SK-N-MC (cell line): ENCODE measurements around the gene ENPP3.

Experiments
- EZH2 ChIP-seq: fragments of 200-600 bp; sonication (generic); IDR thresholded peaks from one replicate; pipeline ENCODE4 v1.6.1; 2017; ENCODE audit warnings: antibody characterized with exemption
- POLR2AphosphoS5 ChIP-seq: IDR thresholded peaks from 2 replicates; pipeline ENCODE4 v1.6.1; 2012; ENCODE audit warnings: mild to moderate bottlenecking, low read depth, low read length, borderline replicate concordance

DNA sequence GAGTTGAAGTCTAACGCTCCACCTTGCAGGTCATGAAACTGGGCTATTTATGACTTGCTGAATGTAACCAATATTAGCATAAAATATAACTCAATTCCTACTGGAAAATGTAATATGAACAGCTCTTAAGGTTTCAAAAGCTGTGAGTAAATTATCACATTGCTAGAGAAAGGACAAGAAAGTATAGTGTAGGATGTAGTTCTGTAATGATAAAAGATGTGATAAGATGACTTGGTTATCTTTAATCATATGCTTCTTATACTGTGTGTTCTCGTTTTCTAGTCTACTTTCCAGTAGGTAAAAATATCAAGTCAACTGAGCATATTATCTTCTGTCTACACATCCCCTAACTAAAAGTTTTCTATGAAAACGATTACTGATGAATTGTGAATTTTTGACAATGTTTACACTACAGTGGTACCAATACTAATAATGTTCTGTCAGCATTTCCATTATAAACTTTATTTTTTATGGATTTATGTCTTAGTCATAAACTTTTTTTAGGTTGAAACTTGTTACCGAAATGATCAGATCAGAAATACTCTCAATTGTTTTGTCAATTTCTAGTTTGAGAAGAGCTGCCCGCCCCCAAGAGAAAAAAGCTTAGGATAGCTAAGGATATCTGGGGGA lies 23.7 kb upstream of the ENPP3 start:
- TF ChIP-seq POLR2AphosphoS5 (no peak), EZH2 (no peak)
